Esophagus squamous epithelium (tissue), 4 donors: ENCODE results near the gene DCAF8L1.
"Not testable (repeated sequence)": the region's sequence is repeated elsewhere in the genome, so short reads cannot be mapped to it uniquely, and the experiment has no call there.

ENCODE experiments used
- CTCF ChIP-seq, 6 experiments: fragments of 450-650 bp in 4 of 6; fragments of 200-600 bp in 2 of 6; sonication (generic) in 2 of 6; IDR thresholded peaks; one replicate each; pipeline ENCODE4 v1.5.1; 2016 to 2019; ENCODE audit warnings: antibody characterized with exemption in 6 of 6, mild to moderate bottlenecking in 4 of 6, moderate library complexity in 4 of 6
- POLR2A ChIP-seq, 4 donors: fragments of 450-650 bp; IDR thresholded peaks; one replicate each; pipeline ENCODE4 v1.6.1; 2017; ENCODE audit warnings: antibody characterized with exemption in 4 of 4, mild to moderate bottlenecking in 4 of 4, moderate library complexity in 3 of 4

- not testable (repeated sequence) for TF ChIP-seq CTCF, POLR2A (IDR thresholded peaks at IDR 0.05)
Observed at GRCh38 chrX:27976934-27977333, 4.3 kb downstream of the DCAF8L1 start.
